H1 (cell line): ENCODE measurements around the gene F8. TPM values are rescaled to one million over a fixed set of nuclear protein-coding genes. Genes with fewer than 3 reads are reported as not detected.

Experiments
- GTF2F1 ChIP-seq: IDR thresholded peaks from 2 replicates; pipeline ENCODE4 v1.6.1; 2012; ENCODE audit warnings: low read depth, low read length, improper control_type of control experiment, borderline replicate concordance
- HDAC2 ChIP-seq, 2 experiments: fragments of 300-600 bp in 1 of 2; sonication (generic) in 1 of 2; IDR thresholded peaks; 2 replicates each; pipeline ENCODE4 v1.6.1; 2011 to 2012; ENCODE audit warnings: low read depth in 2 of 2, low read length in 2 of 2, mild to moderate bottlenecking in 2 of 2, moderate library complexity in 2 of 2, borderline replicate concordance in 1 of 2, inconsistent platforms in 1 of 2
- MAFK ChIP-seq: IDR thresholded peaks from 2 replicates; pipeline ENCODE4 v1.6.1; 2012; ENCODE audit warnings: low read depth, mild to moderate bottlenecking, improper control_type of control experiment, low read length
- SP1 ChIP-seq: IDR thresholded peaks from 2 replicates; pipeline ENCODE4 v1.6.1; 2011; ENCODE audit warnings: low read depth, low read length
- polyA plus RNA-seq, 7 experiments: library from polyadenylated mRNA; depleted of rRNA in 3 of 7; stranded (reverse) in 5 of 7; unstranded in 2 of 7; fragments of >200 nt in 5 of 7; fragments of 200-250 nt in 2 of 7; gene quantifications; 1 replicate in 5 of 7; 2 replicates in 1 of 7; 4 replicates in 1 of 7; pipeline versions ENCODE4 v1.2.1 to v1.2.3, GENCODE V29; 2011 to 2013; ENCODE audit warnings: missing spikeins in 2 of 7, mixed read lengths in 2 of 7
- total RNA-seq: library from RNA; stranded (reverse); fragmentation: NEBNext Ultra II Directional; extraction: Animal tissue kit (Norgen Biotek cat#: 25700); gene quantifications from 2 replicates; pipeline ENCODE4 v1.2.1, GENCODE V29; 2021

F8 gene
- total and polyA plus RNA-seq, 2 of the 8 experiments (the other 6 are each of a cell fraction or from before 2014, with no cell fraction given): 1.1 to 2.6 TPM

GRCh38 chrX:155070975-155071693, 48.6 kb upstream of the F8 start, which contains the start of the genes BRCC3, CMC4 and MTCP1 (continued):
- 0 out of 4 replicates have a peak, but pooled peaks of 1 of the 2 experiments have one; percentile 14 for TF ChIP-seq HDAC2 (IDR thresholded peaks at IDR 0.05; ENCODE audit: borderline replicate concordance in 1 of 2, low read depth in 2 of 2, low read length in 2 of 2)
- TF ChIP-seq MAFK: no peak
- TF ChIP-seq SP1: no peak
- TF ChIP-seq GTF2F1: no peak
